Stimulated activated CD8-positive, alpha-beta memory T cell treated with anti-CD3 and anti-CD28 coated beads, Interleukin-12 subunit alpha, Interleukin-12 subunit beta, amount 100 ng/mL, for 24 hours (primary cell): ENCODE results near the gene FRMD4B.
"Not testable (repeated sequence)": the region's sequence is repeated elsewhere in the genome, so short reads cannot be mapped to it uniquely, and the experiment has no call there.

Experiments used
- DNase-seq: peaks from one replicate; pipeline ENCODE4 v3.0.0-alpha.2; 2020; ENCODE audit errors: extremely low read depth

Gene FRMD4B

DNA sequence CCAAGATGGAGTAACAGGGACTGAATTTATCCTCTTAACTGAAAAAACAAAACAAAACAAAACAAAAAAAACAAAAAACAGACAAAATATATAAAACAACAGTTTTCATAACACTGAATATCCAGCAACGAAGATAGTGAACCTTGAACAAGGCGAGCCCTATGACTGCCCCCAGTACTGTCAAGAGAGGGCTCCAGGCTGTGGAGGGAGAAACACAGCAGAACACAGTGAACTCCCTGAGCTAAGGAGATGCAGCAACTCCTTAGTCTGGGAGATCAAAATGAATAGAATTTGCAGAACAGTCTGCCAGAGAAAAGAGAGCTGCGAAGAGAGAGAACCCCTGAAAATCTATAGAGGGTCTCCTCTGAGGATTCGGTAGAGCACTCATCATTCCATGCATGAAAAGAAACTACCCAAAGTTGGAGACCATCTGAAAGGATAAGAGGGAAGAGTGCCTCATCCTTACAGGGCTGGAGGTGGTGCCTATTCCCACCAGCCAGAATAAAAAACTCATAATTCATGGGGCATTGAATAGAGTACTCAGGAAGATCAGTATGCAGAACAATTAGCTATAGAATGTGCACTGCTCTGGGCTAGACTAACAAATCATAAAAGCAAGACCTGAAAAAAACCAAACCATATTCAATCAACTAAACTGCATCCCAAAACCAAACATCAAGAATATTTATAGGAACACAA lies 101.8 kb downstream of the FRMD4B start:
- DNase-seq: no peak

DNA sequence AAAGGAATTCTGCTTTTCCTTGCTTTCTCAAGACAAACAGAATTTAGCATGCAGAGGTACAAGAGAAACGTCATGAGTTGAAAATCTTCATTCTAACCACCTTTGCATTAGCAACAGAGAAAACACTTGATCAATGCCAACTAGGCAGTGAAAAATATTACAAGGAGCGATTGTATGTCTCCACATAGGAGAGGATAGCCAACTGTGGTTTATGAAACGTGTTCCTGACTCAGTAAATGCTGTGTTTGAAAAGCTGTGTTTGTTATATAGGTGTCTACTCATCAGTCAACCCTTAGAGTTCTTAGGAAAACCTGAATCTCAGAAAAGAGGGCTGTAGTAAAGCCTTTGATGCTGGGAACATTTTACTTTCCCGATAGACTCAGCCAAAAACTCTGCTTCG lies 102.4 kb downstream of the FRMD4B start:
- DNase-seq: no peak

DNA sequence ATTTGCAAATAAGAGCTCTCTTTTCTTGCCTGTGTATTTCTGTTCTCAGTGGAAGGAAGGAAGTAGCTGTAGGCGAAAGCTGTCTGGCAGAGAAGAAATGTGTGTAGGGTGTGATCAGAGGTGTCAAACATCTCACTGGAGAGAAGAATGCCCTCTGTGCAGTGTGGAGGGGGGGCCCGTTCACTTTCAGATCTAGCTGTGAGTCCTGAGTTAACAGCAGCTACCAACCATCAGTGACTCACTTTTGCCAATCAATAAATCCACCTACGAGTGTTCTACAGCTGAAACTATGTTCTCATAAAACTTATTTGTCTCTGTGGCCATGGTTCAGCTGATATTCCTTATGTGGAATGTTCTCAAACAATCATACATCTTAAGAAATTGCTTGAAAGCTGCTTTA lies 103.7 kb downstream of the FRMD4B start:
- DNase-seq: peak; percentile 64

DNA sequence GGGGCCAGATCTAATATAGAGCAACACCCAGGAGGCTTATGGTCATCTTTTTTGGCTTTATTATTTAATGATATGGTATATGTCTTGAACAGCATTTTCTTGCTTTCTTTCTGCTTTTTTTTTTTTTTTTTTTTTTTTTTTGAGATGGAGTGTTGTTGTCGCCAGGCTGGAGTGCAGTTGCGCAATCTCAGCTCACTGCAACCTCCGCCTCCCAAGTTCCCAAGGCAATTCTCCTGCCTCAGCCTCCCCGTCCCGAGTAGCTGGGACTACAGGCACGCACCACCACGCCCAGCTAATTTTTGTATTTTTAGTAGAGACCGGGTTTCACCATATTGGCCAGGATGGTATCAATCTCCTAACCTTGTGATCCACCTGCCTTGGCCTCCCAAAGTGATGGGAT lies 108.5 kb downstream of the FRMD4B start:
- not testable (repeated sequence) for DNase-seq

DNA sequence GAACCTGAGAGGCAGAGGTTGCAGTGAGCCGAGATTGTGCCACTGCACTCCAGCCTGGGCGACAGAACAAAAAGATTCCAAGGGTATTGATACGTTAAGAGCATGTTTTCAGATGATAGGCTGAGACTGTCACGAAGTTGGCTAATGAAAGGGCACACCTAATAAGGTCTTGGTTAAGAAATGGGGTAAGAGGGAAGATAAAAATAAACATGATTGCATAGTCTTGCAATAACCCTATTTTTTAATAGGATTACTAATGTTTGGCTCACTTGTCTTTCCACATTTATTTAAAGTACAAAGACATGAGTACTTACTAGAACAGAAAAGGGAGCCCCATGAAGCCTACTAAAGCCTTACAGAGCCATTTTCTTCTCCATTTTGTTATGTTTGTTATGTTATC lies 109.0 kb downstream of the FRMD4B start:
- no peak for DNase-seq

DNA sequence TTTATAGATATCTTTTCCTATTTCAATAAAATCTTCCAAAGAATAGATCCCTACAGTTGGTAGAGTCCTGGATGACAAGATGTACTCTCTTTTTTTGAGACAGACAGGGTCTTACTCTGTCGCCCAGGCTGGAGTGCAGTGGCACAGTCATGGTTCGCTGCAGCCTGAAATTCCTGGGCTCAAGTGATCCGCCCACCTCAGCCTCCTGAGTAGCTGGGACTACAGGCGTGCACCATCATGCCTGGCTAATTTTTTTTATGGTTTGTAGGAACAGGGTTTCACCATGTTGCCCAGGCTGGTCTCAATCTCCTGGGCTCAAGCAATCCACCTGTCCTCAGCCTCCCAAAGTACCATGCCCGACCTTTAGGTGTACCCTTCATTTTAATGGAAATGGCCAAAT lies 109.7 kb downstream of the FRMD4B start:
- DNase-seq: not testable (repeated sequence)

DNA sequence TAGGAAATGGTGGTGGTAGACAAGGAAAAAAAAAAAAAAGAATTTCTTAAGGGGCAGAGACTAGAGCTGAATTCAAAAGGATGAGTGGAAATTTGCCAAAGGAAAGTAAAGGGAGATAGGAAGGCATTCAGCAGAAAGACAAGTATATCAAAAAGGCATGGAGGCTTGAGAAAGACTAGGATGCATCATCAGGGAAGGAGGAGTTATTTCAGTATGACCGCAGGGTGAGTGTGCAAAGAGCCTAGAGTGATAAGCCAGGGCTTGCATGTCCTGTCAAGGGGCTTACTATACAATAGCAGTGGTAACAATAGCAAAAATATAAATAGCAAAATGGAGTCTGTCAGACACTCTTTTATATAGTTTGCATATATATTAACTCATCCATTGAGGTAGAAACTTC lies 112.0 kb downstream of the FRMD4B start:
- DNase-seq: no peak

DNA sequence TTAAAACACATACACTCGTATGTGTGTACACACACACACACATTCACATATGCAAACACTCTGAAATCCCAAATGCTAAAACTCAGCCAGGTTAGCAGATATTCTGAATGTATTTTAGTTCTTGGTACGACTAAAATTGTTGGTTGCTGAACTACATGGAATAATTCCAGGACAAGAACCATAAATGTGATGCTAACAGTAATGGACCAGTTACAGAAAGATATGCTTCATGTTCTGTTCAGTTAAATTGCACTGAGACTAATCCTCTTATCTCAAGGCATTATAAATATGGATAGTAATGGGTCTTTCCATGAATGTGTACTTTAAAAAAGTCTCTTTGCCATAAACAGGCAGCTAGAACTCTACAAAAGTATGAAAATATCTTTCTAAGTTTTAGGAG lies 113.3 kb downstream of the FRMD4B start:
- no peak for DNase-seq

DNA sequence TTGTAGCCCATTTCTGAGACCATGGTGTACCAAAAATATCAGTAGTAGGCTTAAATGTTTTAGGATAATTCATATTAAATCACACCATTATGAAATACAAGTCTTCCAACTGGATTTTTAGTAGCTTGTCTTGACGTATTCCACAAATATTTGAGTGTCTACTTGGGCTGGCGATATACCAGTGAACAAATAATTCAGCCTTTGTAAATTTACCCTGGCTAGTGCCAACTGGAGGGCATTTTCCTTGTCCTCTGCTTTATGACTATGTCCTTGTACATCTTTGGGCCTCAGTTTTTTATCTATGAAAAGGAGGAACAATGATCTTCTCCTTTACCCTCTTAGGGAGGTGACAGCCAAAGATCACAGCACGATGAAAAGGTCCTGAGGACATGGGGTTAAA lies 114.8 kb downstream of the FRMD4B start:
- no peak for DNase-seq

DNA sequence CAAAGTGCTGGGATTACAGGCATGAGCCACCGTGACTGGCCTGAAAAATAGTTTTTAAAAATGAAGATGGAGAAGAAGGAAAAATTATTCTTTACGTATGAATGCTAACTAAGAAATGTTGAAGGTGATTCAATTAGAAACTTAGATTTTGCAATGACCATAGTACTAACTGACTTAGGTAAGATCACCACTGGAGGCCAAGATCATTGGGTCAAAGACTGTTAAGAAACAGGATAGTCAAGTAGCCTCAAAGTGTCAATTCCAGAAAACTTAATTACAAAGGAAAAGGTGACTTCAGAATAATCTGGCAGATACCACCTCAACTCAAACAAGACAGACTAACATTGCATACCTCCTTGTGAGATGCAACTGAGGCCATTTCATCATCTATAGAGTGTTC lies 119.3 kb downstream of the FRMD4B start:
- no peak for DNase-seq

DNA sequence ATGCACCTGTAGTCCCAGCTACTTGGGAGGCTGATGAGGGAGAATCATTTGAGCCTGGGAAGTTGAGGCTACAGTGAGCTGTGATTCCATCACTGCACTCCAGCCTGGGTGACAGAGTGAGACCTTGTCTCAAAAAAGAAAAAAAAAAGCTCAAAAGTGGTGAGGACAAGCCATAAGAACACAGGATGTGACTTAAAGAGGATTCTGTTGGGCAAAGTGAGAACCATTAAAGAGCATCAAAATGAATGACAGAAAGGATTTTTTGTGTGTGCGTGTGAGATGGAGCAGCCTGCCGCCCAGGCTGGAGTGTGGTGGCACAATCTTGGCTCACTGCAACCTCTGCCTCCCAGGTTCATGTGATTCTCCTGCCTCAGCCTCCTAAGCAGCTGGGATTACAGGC lies 119.8 kb downstream of the FRMD4B start:
- DNase-seq: not testable (repeated sequence)

DNA sequence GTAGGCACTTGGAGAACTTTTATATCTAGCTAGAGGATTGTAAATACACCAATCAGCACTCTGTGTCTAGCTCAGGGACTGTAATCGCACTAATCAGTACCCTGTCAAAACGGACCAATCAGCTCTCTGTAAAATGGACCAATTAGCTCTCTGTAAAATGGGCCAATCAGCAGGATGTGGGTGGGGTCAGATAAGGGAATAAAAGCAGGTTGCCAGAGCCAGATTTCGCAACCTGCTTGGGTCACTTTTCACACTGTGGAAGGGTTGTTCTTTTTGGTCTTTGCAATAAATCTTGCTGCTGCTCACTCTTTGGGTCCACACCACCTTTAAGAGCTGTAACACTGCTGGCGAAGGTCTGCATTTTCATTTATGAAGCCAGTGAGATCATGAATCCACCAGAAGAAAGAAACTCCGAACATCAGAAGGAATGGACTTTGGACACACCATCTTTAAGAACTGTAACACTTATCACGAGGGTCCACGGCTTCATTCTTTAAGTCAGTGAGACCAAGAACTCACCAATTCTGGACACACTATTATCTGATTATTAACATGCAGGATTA lies 125.0 kb downstream of the FRMD4B start:
- not testable (repeated sequence) for DNase-seq

DNA sequence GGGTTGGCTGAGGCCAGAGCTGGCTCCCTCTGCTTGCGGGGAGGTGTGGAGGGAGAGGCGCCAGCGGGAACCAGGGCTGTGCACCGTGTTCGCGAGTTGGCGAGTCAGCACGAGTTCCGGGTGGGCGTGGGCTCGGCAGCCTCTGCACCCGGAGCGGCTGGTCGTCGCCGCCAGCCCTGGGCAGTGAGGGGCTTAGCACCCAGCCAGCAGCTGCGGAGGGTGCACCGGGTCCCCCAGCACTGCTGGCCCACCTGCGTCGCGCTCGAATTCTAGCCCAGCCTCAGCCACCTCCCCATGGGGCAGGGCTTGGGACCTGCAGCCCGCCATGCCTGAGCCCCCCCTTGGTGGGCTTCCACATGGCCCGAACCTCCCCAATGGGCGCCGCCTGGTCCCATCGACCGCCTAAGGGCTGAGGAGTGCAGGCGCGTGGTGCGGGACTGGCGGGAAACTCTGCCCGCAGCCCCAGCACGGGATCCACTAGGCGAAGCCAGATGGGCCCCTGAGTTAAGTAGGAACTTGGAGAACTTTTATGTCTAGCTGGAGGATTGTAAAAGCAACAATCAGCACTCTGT lies 125.6 kb downstream of the FRMD4B start:
- no peak for DNase-seq

DNA sequence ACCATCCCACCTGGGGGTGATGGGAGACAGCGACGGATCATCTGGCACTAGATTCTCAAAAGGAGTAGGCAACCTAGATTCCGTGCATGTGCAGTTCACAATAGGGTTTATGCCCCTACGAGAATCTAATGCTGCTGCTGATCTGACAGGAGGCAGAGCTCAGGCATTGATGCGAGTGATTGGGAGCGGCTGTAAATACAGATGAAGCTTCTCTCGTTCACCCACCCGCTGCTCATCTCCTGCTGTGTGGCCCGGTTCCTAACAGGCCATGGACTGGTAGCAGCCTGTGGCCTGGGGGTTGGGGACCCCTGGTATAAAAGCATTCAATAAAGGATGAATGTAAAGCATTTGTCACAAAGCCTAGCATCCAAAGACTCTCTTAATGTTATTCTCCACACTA lies 126.8 kb downstream of the FRMD4B start:
- no peak for DNase-seq

DNA sequence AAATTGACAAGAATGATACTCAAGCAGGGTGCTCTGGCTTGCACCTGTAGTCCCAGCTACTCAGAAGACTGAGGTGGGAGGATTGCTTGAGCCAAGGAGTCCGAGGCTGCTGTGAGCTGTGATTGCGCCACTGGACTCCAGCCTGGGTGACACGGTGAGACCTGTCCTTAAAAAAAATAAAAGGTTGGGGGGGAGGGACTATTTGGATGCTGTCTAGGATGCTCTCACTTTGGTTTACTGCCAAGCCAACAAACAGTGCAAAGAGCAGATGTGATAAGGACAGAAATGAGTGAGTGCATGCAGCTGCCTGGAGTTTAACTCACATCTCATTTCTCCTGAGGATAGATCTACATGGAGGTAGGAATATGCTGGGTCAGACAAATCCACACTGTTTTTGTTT lies 130.0 kb downstream of the FRMD4B start:
- no peak for DNase-seq

DNA sequence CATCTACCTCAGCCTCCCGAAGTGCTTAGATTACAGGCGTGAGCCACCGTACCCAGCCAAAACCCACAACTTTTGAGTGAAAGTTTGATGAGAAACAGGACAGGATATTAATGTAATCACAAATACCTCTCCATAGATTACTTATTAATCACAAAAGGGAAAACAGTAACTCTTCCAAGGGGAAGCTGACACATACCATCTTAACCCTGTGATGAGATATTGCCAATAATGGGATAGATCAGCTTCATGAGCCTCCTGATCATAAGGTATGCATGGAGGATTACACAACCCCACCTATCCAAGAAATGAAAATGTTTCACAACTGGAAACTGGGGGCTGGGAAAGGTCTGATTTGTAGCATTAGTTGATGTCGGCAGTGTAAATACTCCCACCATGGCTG lies 131.5 kb downstream of the FRMD4B start:
- DNase-seq: no peak

DNA sequence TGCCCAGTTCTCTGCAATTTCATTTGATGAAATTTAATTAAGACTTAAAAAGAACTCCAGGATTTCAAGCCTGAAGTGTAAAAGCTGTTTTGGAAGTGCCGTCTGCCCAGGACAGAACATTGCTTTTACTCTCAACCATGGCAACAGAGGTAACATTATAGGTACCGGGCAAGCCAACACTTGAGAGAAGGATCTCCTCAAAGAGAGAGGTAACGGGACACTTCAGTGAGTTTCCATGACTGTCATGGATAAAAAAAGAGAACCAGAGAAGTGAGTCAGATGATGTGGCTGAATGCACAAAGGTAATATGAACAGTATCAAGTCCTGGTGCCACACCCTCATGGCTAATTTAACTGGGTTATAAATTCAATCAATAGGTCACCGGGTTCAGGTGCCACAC lies 133.3 kb downstream of the FRMD4B start:
- no peak for DNase-seq

DNA sequence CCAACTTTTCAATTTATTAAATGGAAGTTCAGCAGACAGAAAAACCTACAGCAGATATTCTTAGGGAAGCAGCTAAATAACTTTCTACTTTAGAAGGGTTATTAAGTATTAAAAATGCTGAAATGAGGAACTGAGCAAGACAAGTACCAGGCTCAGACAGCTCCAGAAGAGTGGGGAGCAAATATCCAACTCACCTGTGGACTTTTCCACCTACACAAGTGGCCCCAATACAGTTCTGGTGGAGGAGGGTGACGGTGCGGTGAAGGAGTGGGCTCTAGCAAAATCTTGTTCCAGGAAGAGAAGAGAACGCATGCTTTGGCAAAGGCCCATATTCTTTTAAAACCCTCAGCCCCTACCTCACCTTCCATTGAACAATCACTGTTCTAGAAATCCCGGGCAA lies 133.7 kb downstream of the FRMD4B start:
- no peak for DNase-seq

DNA sequence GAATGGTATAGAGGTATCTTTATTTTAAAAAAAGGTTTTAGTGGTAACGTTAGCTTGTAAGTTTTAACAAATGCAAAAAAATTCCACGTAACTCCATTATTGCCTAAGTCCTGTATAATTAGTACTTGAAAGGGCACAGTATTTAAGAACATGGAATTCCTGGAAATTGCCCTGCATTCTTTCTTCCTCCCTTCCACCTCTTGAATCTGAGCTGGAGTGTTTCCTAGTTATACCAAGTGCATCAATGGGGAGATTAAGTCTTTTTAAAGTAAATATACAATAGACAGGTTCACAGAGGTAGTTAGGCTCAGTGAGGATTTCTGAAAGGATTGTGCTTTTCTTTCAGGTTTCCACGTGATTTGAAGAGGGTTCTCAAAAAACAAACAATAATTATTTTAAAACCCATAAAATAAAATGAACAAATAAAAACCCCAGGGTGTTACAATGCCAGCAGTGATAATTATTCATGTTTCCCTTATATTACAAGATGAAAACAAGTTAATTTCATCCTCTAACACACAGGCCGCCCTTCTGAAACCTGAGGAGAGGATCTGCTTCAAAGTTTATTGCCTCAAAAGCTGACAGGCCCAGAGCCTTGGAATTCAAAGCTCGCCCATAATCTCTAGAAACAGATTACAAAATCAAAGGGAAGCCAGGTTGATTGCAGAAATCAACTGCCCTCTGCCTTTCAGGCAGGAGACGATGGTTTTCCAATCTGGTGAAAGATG lies 134.6 kb downstream of the FRMD4B start:
- no peak for DNase-seq

DNA sequence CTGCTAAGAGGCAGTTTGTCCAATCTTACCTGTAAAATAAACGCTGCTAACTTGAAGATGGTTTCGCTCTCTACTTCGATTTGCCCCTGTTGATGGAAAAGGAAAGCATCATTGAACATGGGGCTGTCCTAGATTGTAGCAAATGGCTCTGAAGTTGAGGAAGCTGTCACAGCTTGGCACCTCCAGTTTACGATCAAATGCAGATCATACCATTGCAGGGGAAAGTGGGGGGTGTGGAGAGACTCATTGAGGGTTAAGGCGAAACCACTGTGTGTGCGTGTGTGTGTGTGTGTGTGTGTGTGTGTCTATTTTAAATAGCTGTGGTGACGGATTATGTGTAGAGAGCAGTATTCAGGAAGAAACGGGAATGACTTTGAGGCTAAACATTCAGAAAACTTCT lies 135.9 kb downstream of the FRMD4B start:
- DNase-seq: peak; percentile 5

DNA sequence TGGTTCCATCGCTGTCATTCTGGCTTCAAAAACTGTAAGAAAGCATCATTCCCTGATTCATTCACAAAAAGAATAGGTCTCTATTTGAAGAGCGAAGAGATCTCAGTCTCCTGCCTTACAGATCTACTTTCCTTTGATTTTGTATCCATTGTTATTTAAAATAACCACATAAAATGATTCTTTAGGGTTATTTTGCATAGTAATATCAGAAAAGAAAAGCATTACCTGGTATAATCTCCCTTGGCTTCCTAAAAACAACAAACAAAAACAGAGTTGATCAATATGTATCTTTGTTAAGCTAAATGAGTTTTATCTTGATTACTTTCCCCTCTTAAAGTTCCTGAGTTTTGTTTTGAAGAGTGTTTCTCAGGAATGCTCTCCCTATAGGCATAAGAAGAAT lies 136.9 kb downstream of the FRMD4B start:
- DNase-seq: no peak

DNA sequence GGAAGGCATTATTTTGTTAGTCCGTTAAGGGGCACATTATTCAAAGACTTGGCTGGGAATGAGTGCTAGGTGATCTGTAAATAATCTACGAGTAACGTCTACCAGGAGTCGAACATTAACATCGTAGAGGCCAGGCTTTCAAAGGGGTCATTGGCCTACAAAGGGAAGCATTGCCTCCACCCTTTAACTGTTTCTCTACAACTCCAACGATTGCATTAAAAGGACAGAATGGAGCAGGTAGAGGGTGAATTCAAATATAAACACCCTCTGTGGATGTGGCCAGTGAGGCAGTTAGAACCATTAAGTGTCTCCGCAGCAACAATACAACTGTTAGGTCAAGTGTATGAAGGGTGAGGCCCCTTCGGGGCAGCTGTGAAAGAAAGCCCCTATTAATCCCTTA lies 137.5 kb downstream of the FRMD4B start:
- DNase-seq: no peak

DNA sequence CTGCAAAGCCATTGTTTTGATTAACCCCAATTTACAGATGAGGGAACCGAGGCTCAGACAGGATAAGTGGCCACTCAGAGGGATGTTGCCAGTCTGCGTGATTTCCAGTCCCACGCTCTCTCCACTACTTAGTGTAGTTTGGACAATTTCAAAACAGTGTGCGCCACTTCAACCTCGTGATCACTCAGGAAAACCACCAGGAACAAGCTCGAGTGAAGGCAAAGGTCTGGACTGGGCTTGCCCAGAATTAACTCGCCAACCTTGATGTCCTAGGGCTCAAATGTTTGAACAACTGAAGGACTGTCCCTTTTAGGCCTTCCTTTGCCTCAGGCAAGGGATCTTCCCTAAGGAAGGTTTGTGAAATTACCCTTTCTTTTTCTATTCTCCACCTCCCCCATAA lies 139.3 kb downstream of the FRMD4B start:
- DNase-seq: no peak
